ENCODE data around the gene TEAD4. TPM values are rescaled to one million over a fixed set of nuclear protein-coding genes. Genes with fewer than 3 reads are reported as not detected.

Gene TEAD4
- total RNA-seq, 1 experiment from 2014 or later: 39.8 TPM

DNA sequence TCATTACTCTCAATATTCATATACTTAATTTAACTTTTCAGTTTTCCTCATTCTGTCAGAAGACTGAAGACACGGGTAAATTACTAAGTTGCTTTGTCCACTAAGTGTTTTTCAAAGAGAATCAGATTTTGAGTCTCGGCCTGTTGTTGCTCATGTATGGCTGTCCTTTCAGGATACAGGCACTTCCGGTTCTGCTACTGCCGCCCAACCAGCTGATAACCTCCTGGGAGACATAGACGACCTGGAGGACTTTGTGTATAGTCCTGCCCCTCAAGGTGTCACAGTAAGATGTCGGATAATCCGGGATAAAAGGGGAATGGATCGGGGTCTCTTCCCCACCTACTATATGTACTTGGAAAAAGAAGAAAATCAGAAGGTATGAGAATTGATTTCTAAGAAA, 28.3 kb upstream of the TEAD4 start:
- BruUV-seq (replicated peaks): no TSS peak
- H3K9me3 ChIP-seq (ENCODE audit: low read depth, low read length, poor library complexity, severe bottlenecking): no peaks in the 10 kb centered on the region
- H3K4me3 ChIP-seq (ENCODE audit: low read depth, low read length, poor library complexity, severe bottlenecking): no peak overlapping the region
- ChIA-PET CTCF (no interaction called here), POLR2A (ENCODE audit: low non-redundant PET) (no interaction called here)
- no peaks in the 10 kb centered on the region for H3K4me1 ChIP-seq (ENCODE audit: insufficient read depth, low read length, poor library complexity, severe bottlenecking)
- no peaks in the 10 kb centered on the region for H3K27me3 ChIP-seq (replicated peaks; ENCODE audit: insufficient read depth, low read depth, low read length, poor library complexity)
- intact Hi-C loops (cut with micrococcal nuclease; ENCODE audit: unreplicated experiment): no loop called here
- H3K27ac ChIP-seq (ENCODE audit: low read depth, low read length, poor library complexity, severe bottlenecking): no peak overlapping the region
- H3K36me3 ChIP-seq (ENCODE audit: insufficient read depth, low read length, poor library complexity, severe bottlenecking): peaks cover 74% of the 10 kb centered on the region
- no peak for DNase-seq (ENCODE audit: low spot score)
- no peak for TF ChIP-seq CTCF (conservative IDR thresholded peaks at IDR 0.05; ENCODE audit: low read depth, low read length)
- no peak for TF ChIP-seq EZH2 (IDR thresholded peaks at IDR 0.05; ENCODE audit: borderline replicate concordance, low read depth, low read length, poor library complexity, severe bottlenecking)

GRCh38 chr12:2933586-2933985, 25.6 kb upstream of the TEAD4 start:
- H3K36me3 ChIP-seq (ENCODE audit: insufficient read depth, low read length, poor library complexity, severe bottlenecking): peaks cover 72% of the 10 kb centered on the region
- BruUV-seq (replicated peaks): no TSS peak
- ChIA-PET CTCF (no interaction called here), POLR2A (ENCODE audit: low non-redundant PET) (no interaction called here)
- H3K4me3 ChIP-seq (ENCODE audit: low read depth, low read length, poor library complexity, severe bottlenecking): no peak overlapping the region
- intact Hi-C loops (cut with micrococcal nuclease; ENCODE audit: unreplicated experiment): no loop called here
- H3K9me3 ChIP-seq (ENCODE audit: low read depth, low read length, poor library complexity, severe bottlenecking): no peaks in the 10 kb centered on the region
- no peak overlapping the region for H3K27ac ChIP-seq (ENCODE audit: low read depth, low read length, poor library complexity, severe bottlenecking)
- DNase-seq (ENCODE audit: low spot score): no peak
- H3K4me1 ChIP-seq (ENCODE audit: insufficient read depth, low read length, poor library complexity, severe bottlenecking): no peaks in the 10 kb centered on the region
- H3K27me3 ChIP-seq (replicated peaks; ENCODE audit: insufficient read depth, low read depth, low read length, poor library complexity): no peaks in the 10 kb centered on the region
- TF ChIP-seq CTCF (conservative IDR thresholded peaks at IDR 0.05; ENCODE audit: low read depth, low read length) (no peak), EZH2 (IDR thresholded peaks at IDR 0.05; ENCODE audit: borderline replicate concordance, low read depth, low read length, poor library complexity, severe bottlenecking) (no peak)

DNA sequence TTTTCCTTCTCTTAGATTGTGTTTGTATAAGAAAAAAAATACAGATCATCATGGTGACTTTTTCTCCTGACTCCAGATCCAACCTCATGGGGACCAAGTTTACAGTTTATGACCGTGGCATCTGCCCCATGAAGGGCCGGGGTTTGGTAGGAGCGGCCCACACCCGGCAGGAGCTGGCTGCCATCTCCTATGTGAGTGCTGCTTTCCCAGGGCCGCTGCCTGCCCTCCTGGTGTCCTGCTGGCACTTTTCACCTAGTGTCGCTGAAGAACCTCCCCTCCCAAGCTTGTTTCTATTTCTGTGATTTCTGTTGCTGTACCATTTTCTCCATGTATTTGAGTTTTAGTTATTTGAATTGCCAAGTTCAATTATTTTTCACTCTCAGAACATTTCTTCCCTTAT, 24.8 kb upstream of the TEAD4 start:
- DNase-seq (ENCODE audit: low spot score): no peak
- no peak overlapping the region for H3K4me3 ChIP-seq (ENCODE audit: low read depth, low read length, poor library complexity, severe bottlenecking)
- no peaks in the 10 kb centered on the region for H3K4me1 ChIP-seq (ENCODE audit: insufficient read depth, low read length, poor library complexity, severe bottlenecking)
- ChIA-PET POLR2A (ENCODE audit: low non-redundant PET) (no interaction called here), CTCF (no interaction called here)
- intact Hi-C loops (cut with micrococcal nuclease; ENCODE audit: unreplicated experiment): no loop called here
- TF ChIP-seq EZH2 (IDR thresholded peaks at IDR 0.05; ENCODE audit: borderline replicate concordance, low read depth, low read length, poor library complexity, severe bottlenecking): no peak
- TF ChIP-seq CTCF (conservative IDR thresholded peaks at IDR 0.05; ENCODE audit: low read depth, low read length): no peak
- no peaks in the 10 kb centered on the region for H3K9me3 ChIP-seq (ENCODE audit: low read depth, low read length, poor library complexity, severe bottlenecking)
- BruUV-seq (replicated peaks): no TSS peak
- H3K27ac ChIP-seq (ENCODE audit: low read depth, low read length, poor library complexity, severe bottlenecking): no peak overlapping the region
- no peaks in the 10 kb centered on the region for H3K27me3 ChIP-seq (replicated peaks; ENCODE audit: insufficient read depth, low read depth, low read length, poor library complexity)
- H3K36me3 ChIP-seq (ENCODE audit: insufficient read depth, low read length, poor library complexity, severe bottlenecking): peaks cover 80% of the 10 kb centered on the region

Measured in A673 (cell line).